Progenitor cell of endocrine pancreas (in vitro differentiated cells): Measurements from ENCODE around the gene PPP2R5C. TPM values are rescaled to one million over a fixed set of nuclear protein-coding genes. Genes with fewer than 3 reads are reported as not detected.

ENCODE experiments used
- DNase-seq: peaks from one replicate; pipeline ENCODE4 v3.0.0; 2021; ENCODE audit warnings: low spot score; ENCODE audit not compliant: unreplicated experiment
- H3K27ac Mint-ChIP-seq: 2 replicates; pipeline ENCODE4 v1.8.0; 2021; ENCODE audit warnings: mild to moderate bottlenecking, moderate library complexity, mixed read lengths
- H3K27me3 Mint-ChIP-seq: 2 replicates; pipeline ENCODE4 v1.8.0; 2021; ENCODE audit warnings: mixed read lengths
- H3K36me3 Mint-ChIP-seq: 2 replicates; pipeline ENCODE4 v1.8.0; 2022; ENCODE audit warnings: mixed read lengths; ENCODE audit not compliant: insufficient read depth
- H3K4me1 Mint-ChIP-seq: 2 replicates; pipeline ENCODE4 v1.8.0; 2021; ENCODE audit warnings: low read depth, mixed read lengths
- H3K4me3 Mint-ChIP-seq: 2 replicates; pipeline ENCODE4 v1.8.0; 2021; ENCODE audit warnings: low read depth, mild to moderate bottlenecking, moderate library complexity, mixed read lengths
- H3K9me3 Mint-ChIP-seq: 2 replicates; pipeline ENCODE4 v1.8.0; 2021; ENCODE audit warnings: low read depth, mixed read lengths
- total RNA-seq: library from RNA; stranded (reverse); gene quantifications from 2 replicates; pipeline ENCODE4 v1.2.1, GENCODE V29; 2021
- TF ChIP-seq, protein P1 (sequence below): fragments of 200-600 bp; sonication (generic); IDR thresholded peaks from one replicate; pipeline ENCODE4 v1.5.0; 2021; ENCODE audit warnings: antibody characterized with exemption, mild to moderate bottlenecking; ENCODE audit not compliant: unreplicated experiment

PPP2R5C gene
- total RNA-seq, 1 donor from 2014 or later, result 120 TPM

DNA sequence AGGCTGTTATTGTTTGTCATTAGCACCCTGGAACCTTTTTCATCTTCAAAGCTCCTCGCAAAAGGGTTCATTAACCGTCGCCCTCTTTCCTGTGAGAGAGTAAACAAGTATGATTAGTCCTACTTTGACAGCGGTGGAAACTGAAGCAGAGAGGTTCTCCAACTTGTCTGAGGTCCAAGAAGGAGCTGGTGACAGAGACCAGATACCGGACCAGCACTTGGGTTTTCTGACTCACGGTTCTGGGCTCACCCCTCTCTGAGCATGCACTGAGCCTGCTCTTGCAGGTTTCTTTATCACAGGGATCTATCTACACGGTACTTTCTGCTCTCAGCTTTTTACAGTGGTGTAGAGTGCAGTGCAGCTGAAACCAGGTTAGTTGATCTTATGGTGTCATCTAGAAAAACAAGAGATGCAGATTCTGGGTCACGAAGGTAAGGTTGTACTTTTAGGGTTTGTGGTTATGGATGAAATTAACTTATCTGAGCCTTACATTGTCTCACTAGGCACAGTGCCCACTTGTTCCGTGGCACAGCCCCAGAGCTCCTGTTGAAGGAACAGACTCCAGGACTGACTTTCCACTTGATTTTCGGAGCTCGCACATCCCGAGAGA, 62.1 kb downstream of the PPP2R5C start:
- Mint-ChIP-seq H3K27ac (no peak overlapping the region), H3K4me3 (no peak overlapping the region), H3K36me3 (peaks cover 23% of the 10 kb centered on the region), H3K9me3 (peaks cover 11% of the 10 kb centered on the region), H3K4me1 (peaks cover 5% of the 10 kb centered on the region), H3K27me3 (no peaks in the 10 kb centered on the region)
- TF ChIP-seq, protein P1, sequence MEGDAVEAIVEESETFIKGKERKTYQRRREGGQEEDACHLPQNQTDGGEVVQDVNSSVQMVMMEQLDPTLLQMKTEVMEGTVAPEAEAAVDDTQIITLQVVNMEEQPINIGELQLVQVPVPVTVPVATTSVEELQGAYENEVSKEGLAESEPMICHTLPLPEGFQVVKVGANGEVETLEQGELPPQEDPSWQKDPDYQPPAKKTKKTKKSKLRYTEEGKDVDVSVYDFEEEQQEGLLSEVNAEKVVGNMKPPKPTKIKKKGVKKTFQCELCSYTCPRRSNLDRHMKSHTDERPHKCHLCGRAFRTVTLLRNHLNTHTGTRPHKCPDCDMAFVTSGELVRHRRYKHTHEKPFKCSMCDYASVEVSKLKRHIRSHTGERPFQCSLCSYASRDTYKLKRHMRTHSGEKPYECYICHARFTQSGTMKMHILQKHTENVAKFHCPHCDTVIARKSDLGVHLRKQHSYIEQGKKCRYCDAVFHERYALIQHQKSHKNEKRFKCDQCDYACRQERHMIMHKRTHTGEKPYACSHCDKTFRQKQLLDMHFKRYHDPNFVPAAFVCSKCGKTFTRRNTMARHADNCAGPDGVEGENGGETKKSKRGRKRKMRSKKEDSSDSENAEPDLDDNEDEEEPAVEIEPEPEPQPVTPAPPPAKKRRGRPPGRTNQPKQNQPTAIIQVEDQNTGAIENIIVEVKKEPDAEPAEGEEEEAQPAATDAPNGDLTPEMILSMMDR, result no peak
- DNase-seq, result no peak

DNA sequence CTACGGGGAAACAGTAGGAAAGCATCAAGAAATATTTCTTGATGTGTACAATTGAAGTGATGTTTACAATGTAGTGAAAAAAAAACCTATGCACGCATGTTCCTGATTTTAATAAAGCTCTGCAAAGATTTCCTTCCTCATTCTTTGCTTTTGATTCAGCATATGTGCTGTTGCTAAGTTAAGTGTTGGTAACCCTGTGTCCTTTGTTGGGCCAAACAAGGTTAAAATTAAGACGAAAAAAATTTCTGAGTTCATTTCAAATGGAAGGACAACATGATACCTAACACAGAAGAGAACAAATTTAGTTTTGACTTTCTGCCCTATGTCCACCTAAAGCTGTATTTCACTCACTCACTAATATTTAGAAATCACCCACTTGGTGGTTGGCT, 62.8 kb downstream of the PPP2R5C start:
- Mint-ChIP-seq H3K4me3 (no peak overlapping the region), H3K27ac (no peak overlapping the region), H3K27me3 (no peaks in the 10 kb centered on the region), H3K4me1 (peaks cover 5% of the 10 kb centered on the region), H3K9me3 (peaks cover 11% of the 10 kb centered on the region), H3K36me3 (peaks cover 22% of the 10 kb centered on the region)
- DNase-seq, result no peak
- TF ChIP-seq, protein P1, result no peak

DNA sequence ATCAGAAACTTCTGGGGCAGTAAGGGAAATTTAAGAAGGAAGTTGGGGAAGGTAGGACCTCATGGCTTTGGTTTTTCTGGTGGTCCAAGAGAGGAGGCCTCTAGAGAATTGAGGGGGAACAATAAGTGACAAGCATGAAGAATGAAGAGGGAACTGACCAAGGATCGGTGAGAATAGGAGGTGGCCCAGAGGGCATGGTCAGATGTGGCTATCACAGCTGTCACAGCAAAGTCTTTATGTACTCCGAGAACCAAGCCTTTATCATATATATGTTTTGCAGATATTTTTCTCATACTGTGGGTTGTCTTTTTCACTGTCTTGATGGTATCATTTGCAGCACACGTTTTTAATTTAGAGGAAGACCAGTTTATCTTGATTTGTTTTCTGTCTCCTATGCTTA, 64.3 kb downstream of the PPP2R5C start:
- Mint-ChIP-seq H3K27me3 (no peaks in the 10 kb centered on the region), H3K4me3 (no peak overlapping the region), H3K4me1 (peaks cover 5% of the 10 kb centered on the region), H3K9me3 (peaks cover 11% of the 10 kb centered on the region), H3K27ac (no peak overlapping the region), H3K36me3 (peaks cover 20% of the 10 kb centered on the region)
- TF ChIP-seq, protein P1, result no peak
- DNase-seq, result no peak

DNA sequence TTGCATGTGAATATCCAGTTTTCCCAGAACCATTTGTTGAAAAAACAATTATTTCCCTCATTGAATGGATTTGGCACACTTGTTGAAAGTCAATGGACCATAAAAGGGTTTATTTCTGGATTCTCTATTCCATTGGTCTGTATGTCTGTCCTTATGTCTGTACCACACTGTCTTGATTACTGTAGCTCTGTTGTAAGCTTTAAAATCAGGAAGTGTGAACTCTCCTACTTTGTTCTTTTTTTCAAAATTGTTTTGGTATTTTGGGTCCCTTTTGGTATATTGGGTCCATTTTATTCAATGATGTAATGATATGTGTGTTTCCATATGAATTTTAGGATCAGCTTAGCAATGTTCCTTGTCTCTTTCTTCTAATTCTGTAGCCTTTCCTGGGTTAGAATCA, 64.8 kb downstream of the PPP2R5C start:
- Mint-ChIP-seq H3K36me3 (peaks cover 20% of the 10 kb centered on the region), H3K27ac (no peak overlapping the region), H3K9me3 (peaks cover 11% of the 10 kb centered on the region), H3K4me3 (no peak overlapping the region), H3K4me1 (peaks cover 5% of the 10 kb centered on the region), H3K27me3 (no peaks in the 10 kb centered on the region)
- TF ChIP-seq, protein P1, result no peak
- DNase-seq, result no peak

DNA sequence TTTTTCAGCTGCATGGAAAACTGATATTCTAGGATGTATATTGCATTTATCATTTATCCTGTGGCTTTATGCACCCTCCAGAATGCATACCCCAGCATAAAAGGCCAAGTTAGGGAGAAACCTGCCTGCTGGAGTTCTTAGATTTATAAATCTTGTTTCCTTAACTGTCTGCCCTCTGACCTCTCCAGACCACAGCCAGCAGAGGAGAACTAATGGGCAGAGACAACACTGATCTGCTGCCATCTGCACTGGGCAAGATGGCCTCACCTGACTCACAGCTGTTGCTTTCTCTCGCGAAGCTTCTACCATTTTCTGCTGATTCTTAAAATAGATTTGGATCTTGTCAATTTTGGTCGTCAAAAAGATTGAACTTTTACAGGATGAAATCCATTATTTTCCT, 65.8 kb downstream of the PPP2R5C start:
- no peak for DNase-seq
- H3K4me3 Mint-ChIP-seq, result no peak overlapping the region
- peaks cover 20% of the 10 kb centered on the region for H3K36me3 Mint-ChIP-seq
- peaks cover 5% of the 10 kb centered on the region for H3K4me1 Mint-ChIP-seq
- H3K27me3 Mint-ChIP-seq, result no peaks in the 10 kb centered on the region
- peaks cover 11% of the 10 kb centered on the region for H3K9me3 Mint-ChIP-seq
- H3K27ac Mint-ChIP-seq, result no peak overlapping the region
- TF ChIP-seq, protein P1, result no peak
